AG09319 (cell line): ENCODE results near the gene MRPL21.

Source experiments
- DNase-seq: peaks from one replicate; pipeline ENCODE4 v3.0.0-alpha.2; 2010; ENCODE audit warnings: low read depth; ENCODE audit errors: extremely low read depth
- CTCF ChIP-seq: IDR thresholded peaks from 2 replicates; pipeline ENCODE4 v1.5.1; 2011; ENCODE audit warnings: low read depth, mild to moderate bottlenecking, inconsistent platforms, low read length, moderate library complexity

Gene MRPL21

GRCh38 chr11:68848429-68848828 is 55.2 kb downstream of the MRPL21 start:
- TF ChIP-seq CTCF, result no peak
- DNase-seq, result no peak

GRCh38 chr11:68847395-68847794 is 56.2 kb downstream of the MRPL21 start:
- TF ChIP-seq CTCF, result no peak
- DNase-seq, result no peak

GRCh38 chr11:68845351-68846002 is 58.2 kb downstream of the MRPL21 start:
- DNase-seq, result no peak
- TF ChIP-seq CTCF, result no peak

- no peak for DNase-seq
- no peak for TF ChIP-seq CTCF
Observed at GRCh38 chr11:68844801-68845200, 58.8 kb downstream of the MRPL21 start.

GRCh38 chr11:68844376-68844775 is 59.3 kb downstream of the MRPL21 start:
- DNase-seq, result no peak
- TF ChIP-seq CTCF, result no peak

GRCh38 chr11:68843703-68844312 is 59.8 kb downstream of the MRPL21 start:
- TF ChIP-seq CTCF, result no peak
- DNase-seq, result no peak

- DNase-seq, result no peak
- TF ChIP-seq CTCF, result no peak
Observed at GRCh38 chr11:68843052-68843561, 60.5 kb downstream of the MRPL21 start.
